GM23338 (cell line): Measurements from ENCODE around the gene NAA25.

Experiments
- CREB1 ChIP-seq: fragments of 250-450 bp; sonication (Bioruptor Pico); IDR thresholded peaks from 2 replicates; pipeline ENCODE4 v1.5.0; 2020; ENCODE audit warnings: low read depth, mild to moderate bottlenecking, moderate library complexity
- EZH2 ChIP-seq: fragments of 200-600 bp; sonication (generic); IDR thresholded peaks from one replicate; pipeline ENCODE4 v1.8.0; 2017; ENCODE audit warnings: antibody characterized with exemption, mild to moderate bottlenecking, low read depth; ENCODE audit not compliant: unreplicated experiment
- EZH2phosphoT487 ChIP-seq: fragments of 200-600 bp; sonication (generic); IDR thresholded peaks from one replicate; pipeline ENCODE4 v1.8.1; 2018; ENCODE audit warnings: antibody characterized with exemption; ENCODE audit not compliant: unreplicated experiment
- JUNB ChIP-seq: IDR thresholded peaks from one replicate; pipeline ENCODE4 v1.6.1; 2016; ENCODE audit warnings: antibody characterized with exemption; ENCODE audit not compliant: unreplicated experiment
- POLR2AphosphoS5 ChIP-seq: IDR thresholded peaks from 2 replicates; pipeline ENCODE4 v1.6.1; 2016; ENCODE audit warnings: antibody characterized with exemption, low read depth
- STAT1 ChIP-seq: IDR thresholded peaks from one replicate; pipeline ENCODE4 v1.6.1; 2016; ENCODE audit warnings: antibody characterized with exemption; ENCODE audit not compliant: unreplicated experiment
- ZNF114 ChIP-seq: fragments of 250-450 bp; sonication (Bioruptor Pico); IDR thresholded peaks from 2 replicates; pipeline ENCODE4 v1.5.0; 2020; ENCODE audit warnings: mild to moderate bottlenecking, moderate library complexity
- ZNF331 ChIP-seq: fragments of 250-450 bp; sonication (Bioruptor Pico); IDR thresholded peaks from 2 replicates; pipeline ENCODE4 v1.5.0; 2020; ENCODE audit warnings: low read depth, mild to moderate bottlenecking, moderate library complexity
- TF ChIP-seq, protein P1 (sequence below), 2 experiments: fragments of 200-600 bp in 1 of 2; sonication (generic) in 1 of 2; conservative IDR thresholded peaks; 2 replicates each; pipeline versions ENCODE4 v1.5.1 to v1.6.1; 2016 to 2017; ENCODE audit warnings: antibody characterized with exemption in 2 of 2, low read depth in 2 of 2, mild to moderate bottlenecking in 2 of 2, moderate library complexity in 1 of 2
- TF ChIP-seq, protein P2 (sequence below): IDR thresholded peaks from one replicate; pipeline ENCODE4 v1.6.1; 2018; ENCODE audit warnings: antibody characterized with exemption; ENCODE audit not compliant: unreplicated experiment
- TF ChIP-seq, protein P3 (sequence below): IDR thresholded peaks from 2 replicates; pipeline ENCODE4 v1.6.1; 2016; ENCODE audit warnings: antibody characterized with exemption

DNA sequence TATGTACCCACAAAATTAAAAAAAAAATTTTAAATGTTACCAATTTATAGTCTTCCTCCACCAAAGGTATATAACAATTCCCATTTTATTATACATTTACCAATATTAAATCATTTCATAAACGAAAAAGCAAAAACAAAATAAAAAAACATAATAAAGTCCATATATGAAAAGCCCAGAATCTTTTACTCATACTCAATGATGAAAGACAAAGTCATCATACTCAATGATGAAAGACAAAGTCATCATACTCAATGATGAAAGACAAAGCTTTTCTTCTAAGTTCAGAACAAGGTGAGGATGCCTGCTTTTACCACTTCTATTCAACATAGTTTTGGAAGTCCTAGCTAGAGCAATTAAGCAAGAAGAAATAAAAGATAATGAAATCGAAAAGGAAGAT lies 123.8 kb downstream of the NAA25 start:
- TF ChIP-seq EZH2, result no peak
- TF ChIP-seq, protein P1, sequence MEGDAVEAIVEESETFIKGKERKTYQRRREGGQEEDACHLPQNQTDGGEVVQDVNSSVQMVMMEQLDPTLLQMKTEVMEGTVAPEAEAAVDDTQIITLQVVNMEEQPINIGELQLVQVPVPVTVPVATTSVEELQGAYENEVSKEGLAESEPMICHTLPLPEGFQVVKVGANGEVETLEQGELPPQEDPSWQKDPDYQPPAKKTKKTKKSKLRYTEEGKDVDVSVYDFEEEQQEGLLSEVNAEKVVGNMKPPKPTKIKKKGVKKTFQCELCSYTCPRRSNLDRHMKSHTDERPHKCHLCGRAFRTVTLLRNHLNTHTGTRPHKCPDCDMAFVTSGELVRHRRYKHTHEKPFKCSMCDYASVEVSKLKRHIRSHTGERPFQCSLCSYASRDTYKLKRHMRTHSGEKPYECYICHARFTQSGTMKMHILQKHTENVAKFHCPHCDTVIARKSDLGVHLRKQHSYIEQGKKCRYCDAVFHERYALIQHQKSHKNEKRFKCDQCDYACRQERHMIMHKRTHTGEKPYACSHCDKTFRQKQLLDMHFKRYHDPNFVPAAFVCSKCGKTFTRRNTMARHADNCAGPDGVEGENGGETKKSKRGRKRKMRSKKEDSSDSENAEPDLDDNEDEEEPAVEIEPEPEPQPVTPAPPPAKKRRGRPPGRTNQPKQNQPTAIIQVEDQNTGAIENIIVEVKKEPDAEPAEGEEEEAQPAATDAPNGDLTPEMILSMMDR (conservative IDR thresholded peaks at IDR 0.05; ENCODE audit: low read depth in 2 of 2), result no peak
- TF ChIP-seq, protein P2, sequence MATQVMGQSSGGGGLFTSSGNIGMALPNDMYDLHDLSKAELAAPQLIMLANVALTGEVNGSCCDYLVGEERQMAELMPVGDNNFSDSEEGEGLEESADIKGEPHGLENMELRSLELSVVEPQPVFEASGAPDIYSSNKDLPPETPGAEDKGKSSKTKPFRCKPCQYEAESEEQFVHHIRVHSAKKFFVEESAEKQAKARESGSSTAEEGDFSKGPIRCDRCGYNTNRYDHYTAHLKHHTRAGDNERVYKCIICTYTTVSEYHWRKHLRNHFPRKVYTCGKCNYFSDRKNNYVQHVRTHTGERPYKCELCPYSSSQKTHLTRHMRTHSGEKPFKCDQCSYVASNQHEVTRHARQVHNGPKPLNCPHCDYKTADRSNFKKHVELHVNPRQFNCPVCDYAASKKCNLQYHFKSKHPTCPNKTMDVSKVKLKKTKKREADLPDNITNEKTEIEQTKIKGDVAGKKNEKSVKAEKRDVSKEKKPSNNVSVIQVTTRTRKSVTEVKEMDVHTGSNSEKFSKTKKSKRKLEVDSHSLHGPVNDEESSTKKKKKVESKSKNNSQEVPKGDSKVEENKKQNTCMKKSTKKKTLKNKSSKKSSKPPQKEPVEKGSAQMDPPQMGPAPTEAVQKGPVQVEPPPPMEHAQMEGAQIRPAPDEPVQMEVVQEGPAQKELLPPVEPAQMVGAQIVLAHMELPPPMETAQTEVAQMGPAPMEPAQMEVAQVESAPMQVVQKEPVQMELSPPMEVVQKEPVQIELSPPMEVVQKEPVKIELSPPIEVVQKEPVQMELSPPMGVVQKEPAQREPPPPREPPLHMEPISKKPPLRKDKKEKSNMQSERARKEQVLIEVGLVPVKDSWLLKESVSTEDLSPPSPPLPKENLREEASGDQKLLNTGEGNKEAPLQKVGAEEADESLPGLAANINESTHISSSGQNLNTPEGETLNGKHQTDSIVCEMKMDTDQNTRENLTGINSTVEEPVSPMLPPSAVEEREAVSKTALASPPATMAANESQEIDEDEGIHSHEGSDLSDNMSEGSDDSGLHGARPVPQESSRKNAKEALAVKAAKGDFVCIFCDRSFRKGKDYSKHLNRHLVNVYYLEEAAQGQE, result no peak
- TF ChIP-seq POLR2AphosphoS5, result no peak
- no peak for TF ChIP-seq JUNB
- no peak for TF ChIP-seq ZNF331 (CRISPR knock-in tag)
- TF ChIP-seq EZH2phosphoT487, result no peak
- TF ChIP-seq ZNF114 (CRISPR knock-in tag), result no peak
- TF ChIP-seq, protein P3, sequence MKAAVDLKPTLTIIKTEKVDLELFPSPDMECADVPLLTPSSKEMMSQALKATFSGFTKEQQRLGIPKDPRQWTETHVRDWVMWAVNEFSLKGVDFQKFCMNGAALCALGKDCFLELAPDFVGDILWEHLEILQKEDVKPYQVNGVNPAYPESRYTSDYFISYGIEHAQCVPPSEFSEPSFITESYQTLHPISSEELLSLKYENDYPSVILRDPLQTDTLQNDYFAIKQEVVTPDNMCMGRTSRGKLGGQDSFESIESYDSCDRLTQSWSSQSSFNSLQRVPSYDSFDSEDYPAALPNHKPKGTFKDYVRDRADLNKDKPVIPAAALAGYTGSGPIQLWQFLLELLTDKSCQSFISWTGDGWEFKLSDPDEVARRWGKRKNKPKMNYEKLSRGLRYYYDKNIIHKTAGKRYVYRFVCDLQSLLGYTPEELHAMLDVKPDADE, result no peak
- no peak for TF ChIP-seq CREB1
- TF ChIP-seq STAT1, result no peak
